HG03139 (cell line): ENCODE results near the gene MSS51.

Source experiments
- ATAC-seq: cut with Tn5 transposase; IDR thresholded peaks from one replicate; pipeline ENCODE4 v1.9.1; 2021; ENCODE audit not compliant: unreplicated experiment

Gene MSS51

DNA sequence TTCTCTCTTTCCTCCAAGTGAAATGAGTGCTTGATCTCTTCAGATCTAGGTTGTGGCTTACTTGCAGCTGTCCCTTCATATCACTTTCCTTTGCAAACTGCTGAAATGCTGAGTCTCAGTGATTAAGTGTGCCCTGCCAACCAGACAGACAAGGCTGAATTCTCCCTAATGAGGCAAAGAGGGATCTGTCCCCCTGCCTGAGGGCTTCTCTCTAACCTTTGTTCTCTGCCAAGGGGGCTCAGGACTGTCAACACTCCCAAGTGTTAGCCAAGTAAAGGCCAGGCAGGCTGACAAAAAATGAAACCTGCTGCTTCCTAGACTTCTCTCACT lies at the start of gene MSS51:
Gene MSS51, minus strand, starts transcription at position 24 of the 330 bp plus-strand sequence. CDS start 5,277 bp downstream, outside the sequence.
- no peak for ATAC-seq

DNA sequence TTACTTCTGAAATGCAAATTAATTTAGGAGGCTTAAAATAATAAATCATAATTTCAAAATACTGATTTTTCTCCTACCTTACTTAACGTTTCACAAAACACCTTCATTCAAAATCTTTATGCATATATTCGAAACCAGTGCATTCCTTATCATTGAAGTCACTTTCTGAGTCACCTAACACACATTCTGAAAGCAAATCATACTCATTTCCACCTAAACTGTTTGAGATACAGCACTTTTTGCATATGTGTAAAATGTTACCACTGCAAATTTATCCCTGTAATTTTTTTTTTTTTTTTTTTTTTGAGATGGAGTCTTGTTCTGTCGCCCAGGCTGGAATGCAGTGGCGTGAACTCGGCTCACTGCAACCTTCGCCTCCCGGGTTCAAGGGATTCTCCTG lies 46.8 kb upstream of the MSS51 start:
- ATAC-seq = no peak

DNA sequence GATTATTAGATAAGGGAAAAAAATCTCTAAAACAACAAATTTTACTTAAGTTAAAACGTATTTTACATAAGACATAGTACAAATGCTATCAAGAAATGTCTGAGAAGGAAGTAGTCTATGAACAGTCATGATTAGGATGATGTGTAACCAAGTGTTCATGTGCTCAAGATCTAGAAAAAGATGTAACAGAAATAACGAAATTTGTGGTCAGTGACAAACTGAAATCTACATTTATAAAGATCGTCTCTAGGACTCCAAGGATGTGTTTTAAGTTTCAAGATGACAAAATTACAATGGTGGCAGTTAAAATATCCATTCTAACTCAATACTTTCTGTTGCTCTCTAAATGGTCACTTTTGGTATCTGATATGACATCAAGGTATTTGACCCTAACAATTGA lies 45.3 kb upstream of the MSS51 start:
- no peak for ATAC-seq

DNA sequence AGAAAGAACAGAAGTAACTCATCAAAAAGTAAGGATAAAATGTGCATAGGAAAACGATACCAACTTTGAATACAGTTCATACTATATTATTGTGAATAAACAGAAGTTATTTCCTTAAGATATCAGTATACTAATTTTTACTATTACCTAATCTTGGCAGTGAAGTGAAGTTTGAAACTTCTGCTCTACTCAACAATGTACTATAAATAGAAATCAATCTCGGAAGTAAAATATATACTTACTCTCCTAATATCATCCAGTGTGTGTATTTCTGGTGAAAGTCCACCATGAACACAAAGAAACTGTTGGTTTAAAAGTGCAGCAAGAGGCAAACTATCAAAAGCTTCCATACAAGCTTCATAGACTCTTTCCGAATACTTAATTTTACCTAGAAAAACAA lies 37.9 kb upstream of the MSS51 start:
- ATAC-seq = no peak

DNA sequence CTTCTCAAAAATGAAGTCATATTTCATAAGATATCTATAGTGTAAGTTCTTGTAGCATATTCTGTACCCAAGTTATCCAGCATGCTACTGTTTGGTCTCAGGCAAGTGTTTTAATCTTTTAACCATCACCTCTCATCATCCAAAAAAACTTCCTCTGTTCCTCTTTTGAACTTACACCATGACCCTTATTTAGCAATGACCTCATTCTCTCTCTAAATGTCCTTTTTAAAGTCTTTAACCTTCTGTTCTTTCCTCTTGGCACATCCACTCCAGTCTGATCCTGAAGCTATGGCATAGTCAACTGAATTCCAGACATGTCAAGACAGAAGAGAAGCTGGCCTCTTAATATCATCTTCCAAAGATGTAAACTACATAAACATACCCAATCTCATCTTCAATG lies 36.2 kb upstream of the MSS51 start:
- no peak for ATAC-seq

DNA sequence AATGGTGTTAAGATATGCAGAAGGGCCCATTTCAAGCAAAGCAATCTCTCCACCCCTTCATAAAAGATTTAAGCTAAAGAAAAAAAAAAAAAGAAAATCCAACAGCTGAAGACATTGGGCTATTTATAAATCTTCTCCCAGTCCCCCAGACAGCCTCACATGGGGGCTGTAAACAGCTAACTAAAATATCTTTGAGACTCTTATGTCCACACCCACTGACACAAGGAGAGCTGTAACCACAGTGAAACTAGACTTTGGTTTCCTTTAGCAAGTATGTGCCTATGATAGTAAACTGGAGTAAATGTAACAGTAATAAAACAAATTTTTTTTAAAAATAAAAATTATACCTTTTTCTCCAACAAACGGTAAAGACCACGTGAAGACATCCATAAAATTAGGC lies 33.8 kb upstream of the MSS51 start:
- ATAC-seq = no peak

DNA sequence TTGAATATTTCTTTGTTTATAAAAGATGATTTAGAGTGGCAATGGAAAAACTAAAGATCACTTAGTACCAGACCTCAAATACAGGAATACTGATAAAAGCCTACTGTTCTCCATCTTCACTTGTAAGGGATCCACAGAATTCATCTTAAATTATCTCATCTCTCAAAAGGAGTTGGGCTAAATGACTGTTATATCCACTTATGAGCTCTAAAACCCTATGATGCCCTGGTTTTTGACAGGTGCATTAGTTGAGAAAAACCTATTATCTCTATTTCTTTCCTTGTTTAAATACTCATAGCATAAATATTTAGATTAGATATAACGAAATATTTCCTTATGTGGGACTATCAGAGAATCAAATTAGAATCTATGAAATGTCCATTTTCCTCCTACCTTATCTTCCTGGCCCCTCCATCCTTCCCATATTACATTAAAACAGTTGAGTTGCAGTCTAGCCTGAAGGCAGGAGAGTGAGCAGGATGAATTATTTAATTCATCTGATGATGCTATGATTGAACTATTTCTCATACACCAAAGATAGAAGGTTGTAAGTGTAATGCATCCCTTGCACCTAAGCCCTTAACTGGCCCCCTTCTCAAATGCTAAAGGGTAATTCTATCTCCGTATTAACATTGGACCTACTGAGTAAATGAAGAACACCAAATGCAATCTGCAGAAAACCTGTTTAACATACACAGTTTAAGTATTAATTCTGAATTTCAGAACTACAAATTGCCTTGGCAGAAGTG lies 32.8 kb upstream of the MSS51 start:
- no peak for ATAC-seq

DNA sequence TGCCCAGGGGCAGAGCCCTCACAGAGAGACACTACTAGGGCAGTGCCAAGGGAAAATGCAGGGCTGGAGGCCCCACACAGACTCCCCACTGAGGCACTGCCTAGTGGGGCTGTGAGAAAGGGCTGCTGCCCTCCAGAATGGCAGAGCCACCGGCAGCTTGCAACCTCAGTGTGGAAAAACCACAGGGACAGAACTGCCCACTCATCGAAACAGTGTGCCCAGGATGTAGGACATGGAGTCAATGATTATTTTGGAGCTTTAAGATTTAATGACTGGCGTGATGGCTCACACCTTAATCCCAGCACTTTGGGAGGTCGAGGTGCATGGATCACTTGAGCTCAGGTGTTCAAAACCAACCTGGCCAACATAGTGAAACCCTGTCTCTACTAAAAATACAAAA lies 27.5 kb upstream of the MSS51 start:
- ATAC-seq = no peak

DNA sequence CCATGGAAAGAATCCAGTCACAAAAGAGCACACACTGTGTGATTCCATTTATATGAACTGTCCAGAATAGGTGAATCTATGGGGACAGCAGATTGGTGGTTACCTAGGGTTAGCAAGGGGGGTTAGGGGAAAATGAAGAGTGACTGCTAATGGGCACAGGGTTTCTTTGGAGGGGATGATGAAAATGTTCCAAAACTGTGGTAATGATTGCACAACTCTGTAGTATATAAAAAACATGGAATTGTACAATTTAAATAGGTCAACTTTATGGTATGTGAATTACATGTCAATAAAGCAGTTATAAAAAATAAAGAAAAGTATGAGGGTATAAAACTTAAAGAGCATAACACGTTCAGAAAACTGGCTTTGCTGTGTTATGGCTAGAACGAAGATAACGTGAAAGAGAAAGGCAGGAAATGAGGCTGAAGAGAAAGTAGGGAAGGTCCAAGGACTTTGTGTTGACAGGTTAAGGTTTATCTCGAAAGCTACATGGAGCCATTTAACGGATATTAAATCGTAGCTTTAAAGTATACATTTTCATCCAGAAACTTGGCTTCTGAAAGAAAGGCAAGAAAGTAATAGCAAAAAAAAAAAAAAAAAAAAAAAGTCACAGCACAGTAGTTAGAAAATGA lies 26.4 kb upstream of the MSS51 start:
- ATAC-seq = no peak

DNA sequence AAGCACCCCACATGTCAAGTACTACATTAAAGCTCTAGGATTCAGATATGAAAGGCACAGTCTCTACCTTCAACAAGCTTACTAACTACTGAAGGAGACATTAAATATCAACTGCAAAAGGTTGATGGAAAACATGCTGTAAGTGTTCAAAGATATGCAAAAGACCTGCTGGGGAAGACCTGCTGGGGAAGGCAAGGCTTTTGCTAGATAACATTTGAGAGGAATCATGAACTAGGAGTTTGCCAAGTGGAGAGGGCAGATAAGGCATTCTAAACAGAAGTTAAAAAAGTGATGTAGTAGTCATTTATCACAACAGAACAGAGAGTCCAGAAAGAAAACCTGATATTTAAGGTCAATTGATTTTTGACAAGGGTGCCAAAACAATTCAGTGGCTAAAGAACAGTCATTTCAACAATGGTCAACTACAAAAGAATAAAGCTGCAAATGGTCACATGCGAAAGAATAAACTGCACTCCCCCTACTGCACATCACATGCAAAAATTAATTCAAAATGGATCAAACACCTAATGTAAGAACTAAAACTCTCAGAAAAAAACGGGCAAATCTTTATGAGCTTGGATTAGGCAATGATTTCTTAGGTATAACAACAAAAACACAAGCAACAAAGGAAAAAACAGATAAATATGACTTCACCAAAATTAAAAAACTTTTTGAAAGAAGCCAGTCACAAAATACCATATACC lies 23.0 kb upstream of the MSS51 start:
- no peak for ATAC-seq

DNA sequence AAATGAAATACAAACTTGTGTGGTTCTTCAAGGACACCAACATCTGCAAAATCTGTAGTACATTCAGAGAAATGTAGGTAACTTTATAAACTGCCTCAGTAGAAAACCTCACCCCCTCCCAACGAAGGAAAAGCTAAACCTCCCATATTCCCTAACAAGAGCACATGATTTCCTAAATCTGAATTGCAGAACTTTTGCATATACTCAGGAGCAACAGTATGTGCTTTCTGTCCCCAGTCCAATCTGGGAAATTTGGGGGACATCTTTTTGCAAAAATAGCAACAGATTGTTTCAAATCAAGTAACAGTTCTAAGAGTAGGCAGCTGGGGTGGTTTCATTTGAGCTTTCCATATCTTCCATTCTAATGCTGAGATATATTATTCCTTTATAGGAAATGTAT lies 15.8 kb upstream of the MSS51 start:
- ATAC-seq = no peak

DNA sequence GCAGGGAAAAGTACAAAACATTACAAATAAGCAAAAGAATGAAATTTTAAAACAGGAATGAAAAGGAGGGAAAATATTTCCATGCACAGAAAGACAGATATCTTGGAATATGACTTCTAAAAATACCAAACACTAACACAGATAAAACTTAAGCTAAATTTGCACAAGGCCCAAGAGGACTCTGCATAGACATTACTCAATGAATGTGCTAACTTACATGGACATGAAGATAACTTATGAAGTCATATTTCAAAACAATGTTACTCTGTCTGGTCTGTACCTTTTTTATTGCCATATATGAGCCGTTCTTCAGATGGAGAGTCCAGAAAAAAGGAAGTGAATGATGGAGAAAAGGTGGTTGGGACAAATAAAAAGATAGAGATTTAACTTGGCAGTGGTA lies 15.0 kb upstream of the MSS51 start:
- no peak for ATAC-seq

DNA sequence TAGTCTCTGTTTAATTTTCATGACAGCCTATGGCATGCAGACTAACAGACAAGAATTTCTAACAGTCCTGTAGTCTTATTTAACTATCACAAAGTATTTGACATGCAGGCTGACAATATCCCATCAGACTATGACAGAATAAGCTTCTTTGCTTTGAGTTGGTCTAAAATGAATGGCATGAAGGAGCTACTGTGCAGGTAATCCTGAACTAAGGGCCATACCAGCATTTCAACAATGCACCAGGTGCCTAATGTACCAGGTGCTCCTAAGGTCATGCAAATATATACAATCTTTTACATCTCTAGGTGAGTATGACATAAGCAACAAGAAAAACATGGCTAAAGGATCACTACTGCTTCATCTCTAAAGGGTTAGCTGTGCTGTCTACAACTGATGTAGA lies 13.6 kb upstream of the MSS51 start:
- ATAC-seq = no peak

DNA sequence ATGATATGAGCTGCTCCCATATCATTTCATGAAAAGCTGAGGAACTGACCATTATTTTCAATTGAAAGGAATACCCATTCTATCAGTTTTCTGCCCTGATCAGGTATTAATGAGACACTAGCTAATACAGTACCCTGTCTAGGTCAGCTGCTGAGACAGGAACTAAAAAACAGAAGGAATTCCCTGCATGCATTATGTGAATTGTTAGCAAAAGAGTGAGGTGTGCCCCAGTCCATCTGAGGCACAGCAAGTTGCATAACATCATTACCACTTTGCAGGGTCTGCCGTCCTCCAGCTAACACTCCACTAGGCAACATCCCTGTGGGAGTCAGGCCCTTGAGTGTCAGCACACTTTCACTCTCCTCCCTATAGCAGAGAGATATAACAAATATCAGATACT lies 11.1 kb upstream of the MSS51 start:
- ATAC-seq = no peak

DNA sequence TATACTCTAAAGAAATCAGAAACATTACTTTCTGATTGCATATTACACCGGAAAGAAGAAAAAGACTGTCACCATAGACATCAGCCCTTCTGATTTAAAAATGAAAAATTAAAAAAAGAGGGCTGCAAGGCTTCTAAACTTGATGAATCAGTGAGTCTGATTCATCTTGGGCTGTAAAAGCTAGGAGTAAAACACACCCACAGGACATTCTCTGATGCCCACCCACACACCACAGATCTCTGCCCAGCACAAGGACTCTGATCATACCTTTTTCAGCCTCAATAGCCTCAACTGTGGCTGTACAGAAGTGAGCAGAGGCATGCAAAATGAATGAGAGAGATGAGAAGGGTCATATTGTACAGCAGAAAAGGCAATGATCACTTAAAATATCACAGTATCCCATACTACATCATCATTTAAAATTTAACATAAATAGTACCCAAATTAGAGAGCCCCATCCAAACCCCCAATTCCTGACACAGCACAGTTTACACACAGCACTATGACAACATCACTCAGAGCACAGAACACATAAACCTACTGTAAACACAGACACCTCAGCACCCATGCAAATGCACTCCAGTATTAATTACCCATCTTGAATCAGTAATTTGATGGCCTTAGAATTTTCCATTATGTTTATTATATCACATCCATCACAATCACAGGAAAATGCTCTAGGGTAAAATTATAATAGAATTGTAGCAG lies 6.4 kb upstream of the MSS51 start:
- ATAC-seq = no peak

DNA sequence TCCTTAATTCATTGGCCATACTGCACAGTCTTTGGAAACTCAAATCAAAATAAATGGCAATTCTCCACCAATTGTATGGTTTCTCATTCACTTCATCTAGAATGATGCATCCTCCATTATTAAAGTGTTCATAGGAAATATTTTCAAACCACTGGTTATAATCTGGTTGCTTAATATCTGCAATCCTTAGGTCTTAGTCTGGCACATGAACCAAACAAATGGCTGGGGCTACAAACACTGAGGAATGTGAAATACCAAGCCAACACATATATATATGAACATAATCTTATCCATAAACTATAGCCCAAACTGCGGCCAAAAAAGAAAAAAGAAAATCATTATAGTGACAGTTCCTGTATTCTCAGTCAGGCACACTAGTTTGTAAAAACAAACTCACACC lies 5.7 kb upstream of the MSS51 start:
- ATAC-seq = no peak

DNA sequence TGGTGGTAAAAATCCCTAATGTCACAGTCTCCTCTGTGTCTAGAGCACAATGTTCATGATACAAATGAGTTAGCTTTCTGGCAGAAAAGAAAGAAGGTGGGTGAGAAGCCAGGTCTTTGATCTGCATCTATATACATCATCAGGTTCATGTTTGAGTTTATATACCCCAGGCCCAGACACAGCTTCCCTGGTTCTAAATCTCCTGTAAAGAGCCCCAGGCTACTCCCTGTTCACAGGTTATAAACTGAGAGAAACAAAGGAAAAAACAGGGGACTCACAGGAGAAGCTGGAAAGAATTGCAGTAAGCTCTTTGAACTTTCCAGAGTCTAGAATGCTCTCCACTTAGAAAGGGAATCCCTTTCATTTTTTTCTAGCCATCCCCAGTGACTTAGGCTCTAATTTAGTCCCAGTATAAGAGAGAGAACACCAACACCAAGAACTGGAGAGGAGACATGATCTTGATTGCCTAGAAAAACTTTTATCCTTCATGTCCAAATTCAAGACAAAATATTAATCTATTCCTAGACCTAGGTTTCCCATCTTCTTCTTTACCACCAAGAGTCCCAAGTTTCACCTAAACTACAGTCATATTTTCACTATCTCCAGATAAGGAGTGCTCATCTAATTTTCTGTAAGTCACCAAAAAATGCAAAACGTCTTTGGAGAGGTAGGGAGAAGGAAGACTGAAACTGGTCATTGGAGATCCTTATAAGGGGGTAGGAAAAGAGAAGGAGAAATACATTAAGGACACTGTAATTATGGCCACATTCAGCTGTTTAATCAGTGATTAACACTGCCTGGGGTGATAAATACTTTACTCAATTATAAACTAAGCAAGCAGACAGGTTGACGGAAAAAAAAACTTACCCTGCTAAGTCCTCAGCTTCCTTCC lies 469 bp downstream of the MSS51 start:
- no peak for ATAC-seq

DNA sequence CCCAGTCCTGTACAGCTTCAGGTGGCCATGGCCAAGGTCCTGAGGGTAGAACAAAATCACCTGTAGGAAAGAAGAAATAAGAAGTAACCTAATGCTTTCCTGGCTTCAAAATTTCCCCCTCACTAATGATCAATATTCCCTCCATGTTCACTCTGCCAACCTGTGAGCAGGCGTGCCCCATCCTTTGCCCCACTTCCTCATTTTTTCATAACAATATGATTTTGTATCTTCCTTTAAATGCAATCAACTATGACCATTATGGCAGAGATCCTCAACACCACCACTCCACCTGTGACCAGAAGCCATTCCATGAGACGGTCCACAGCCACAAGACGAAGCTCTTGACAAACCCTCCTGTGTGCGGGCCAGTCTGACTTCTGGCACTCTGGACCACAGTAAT lies 7.0 kb downstream of the MSS51 start:
- no peak for ATAC-seq

DNA sequence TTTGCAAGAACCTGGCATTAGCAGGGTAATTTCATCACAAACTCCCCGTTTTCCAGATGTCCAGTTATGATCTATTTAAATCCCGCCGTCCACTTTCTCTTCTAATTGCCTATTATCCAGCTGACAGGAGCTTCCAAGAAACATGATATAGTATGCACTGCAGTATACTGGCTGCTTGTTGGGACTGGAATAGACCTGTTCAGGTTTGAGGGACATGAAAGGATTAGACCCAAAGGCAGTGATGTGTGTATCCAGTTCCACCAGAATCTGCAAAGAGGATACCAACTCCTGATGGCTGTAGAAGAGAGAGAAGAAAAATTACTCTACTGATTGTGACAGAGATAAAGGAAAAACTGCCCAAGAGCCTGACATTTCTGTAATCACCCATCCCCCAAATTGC lies 8.9 kb downstream of the MSS51 start:
- ATAC-seq = no peak

DNA sequence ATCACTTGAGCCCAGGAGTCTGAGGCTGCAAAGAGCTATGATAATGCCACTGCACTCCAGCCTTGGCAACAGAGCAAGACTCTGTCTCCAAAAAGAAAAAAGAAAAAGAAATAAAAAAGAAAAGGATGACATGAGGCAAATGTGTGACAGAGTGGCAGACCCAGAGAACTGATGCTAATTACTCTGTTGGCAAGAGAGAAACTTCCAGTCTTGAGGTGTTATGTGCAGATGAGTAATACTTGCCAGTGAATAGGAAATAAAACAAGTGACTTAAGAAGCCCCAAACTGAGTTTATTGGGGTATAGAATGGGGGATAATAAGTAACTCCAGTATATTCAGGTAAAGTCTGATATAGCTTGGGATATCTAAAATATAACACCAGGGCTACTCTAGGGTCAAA lies 10.1 kb downstream of the MSS51 start:
- no peak for ATAC-seq

DNA sequence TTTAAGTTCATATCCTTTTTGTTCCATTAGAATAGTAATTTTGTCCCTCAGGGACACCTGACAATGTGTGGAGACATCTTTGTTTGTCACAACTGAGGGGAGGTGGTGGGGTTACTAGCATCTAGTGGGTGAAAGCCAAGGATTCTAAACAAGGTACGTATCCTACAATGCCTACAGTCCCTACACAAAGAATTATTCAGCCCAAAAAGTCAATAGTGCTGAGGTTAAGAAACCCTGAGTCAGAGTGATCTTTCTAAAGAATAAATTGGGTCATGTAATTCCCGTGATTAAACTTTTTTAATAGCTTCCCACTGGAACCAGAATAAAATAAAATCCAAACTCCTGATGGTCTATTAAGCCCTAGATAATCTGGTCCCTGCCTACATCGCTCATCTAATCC lies 16.8 kb downstream of the MSS51 start:
- ATAC-seq = no peak
